Tibial nerve (tissue), 4 donors: ENCODE data around the gene TMEM217. TPM values are rescaled to one million over a fixed set of nuclear protein-coding genes. Genes with fewer than 3 reads are reported as not detected.

ENCODE experiments used
- DNase-seq, 2 donors: peaks; one replicate each; pipeline ENCODE4 v3.0.0-alpha.2; 2019; ENCODE audit warnings: low spot score in 2 of 2
- H3K27ac ChIP-seq, 4 donors: fragments of 200-600 bp; sonication (generic) in 3 of 4; one replicate each; pipeline ENCODE4 v1.5.1; 2017 to 2019; ENCODE audit warnings: mild to moderate bottlenecking in 1 of 4
- H3K27me3 ChIP-seq, 2 donors: fragments of 200-600 bp; sonication (generic) in 1 of 2; one replicate each; pipeline versions ENCODE4 v1.5.1 to v1.6.0; 2017 to 2019
- H3K36me3 ChIP-seq, 3 donors: fragments of 200-600 bp; sonication (generic); one replicate each; pipeline ENCODE4 v1.5.1; 2018 to 2019
- H3K4me1 ChIP-seq, 4 donors: fragments of 200-600 bp; sonication (generic) in 3 of 4; one replicate each; pipeline ENCODE4 v1.5.1; 2017 to 2019
- H3K4me3 ChIP-seq, 4 donors: fragments of 200-600 bp; sonication (generic) in 3 of 4; one replicate each; pipeline ENCODE4 v1.5.1; 2017 to 2019; ENCODE audit warnings: mild to moderate bottlenecking in 1 of 4, moderate library complexity in 1 of 4
- H3K9me3 ChIP-seq, 4 donors: fragments of 200-600 bp; sonication (generic) in 3 of 4; one replicate each; pipeline ENCODE4 v1.5.1; 2017 to 2019
- CTCF ChIP-seq, 5 experiments: fragments of 200-600 bp in 3 of 5; fragments of 450-650 bp in 2 of 5; sonication (generic) in 3 of 5; IDR thresholded peaks; one replicate each; pipeline ENCODE4 v1.5.1; 2016 to 2019; ENCODE audit warnings: antibody characterized with exemption in 5 of 5, mild to moderate bottlenecking in 3 of 5, moderate library complexity in 2 of 5
- EP300 ChIP-seq, 2 donors: sonication (generic); formaldehyde crosslinking; IDR thresholded peaks; one replicate each; pipeline ENCODE4 v1.6.1; 2017; ENCODE audit warnings: antibody characterized with exemption in 2 of 2, mild to moderate bottlenecking in 1 of 2
- POLR2A ChIP-seq, 2 donors: fragments of 450-650 bp; IDR thresholded peaks; one replicate each; pipeline ENCODE4 v1.6.1; 2017; ENCODE audit warnings: antibody characterized with exemption in 2 of 2, mild to moderate bottlenecking in 2 of 2, moderate library complexity in 2 of 2
- WGBS, 2 donors: methylation state at CpG; one replicate each; pipeline ENCODE4 v1.1.5; 2018; 5-methylcytosine and 5-hydroxymethylcytosine counted together
- total RNA-seq, 4 donors: library from RNA; depleted of rRNA; stranded (reverse); fragments of >200 nt; gene quantifications; one replicate each; pipeline ENCODE4 v1.1.0, GENCODE V29; 2016

Gene TMEM217
- total RNA-seq, 4 donors from 2014 or later, result 0.39 to 1.2 TPM; not detected in 2

GRCh38 chr6:37177077-37177934 is 80.6 kb downstream of the TMEM217 start:
- TF ChIP-seq EP300 (IDR thresholded peaks at IDR 0.05), result no peak
- no peak for TF ChIP-seq POLR2A (IDR thresholded peaks at IDR 0.05)
- TF ChIP-seq CTCF (IDR thresholded peaks at IDR 0.05), result no peak
- 62 to 63% methylated on average over 10 of the region's 10 CpGs for WGBS, 2 donors
- Histone ChIP-seq H3K36me3 (peaks cover 0 to 31% (median 18%) of the 10 kb centered on the region in 3 donors), H3K9me3 (no peaks in the 10 kb centered on the region), H3K4me1 (peaks cover 0 to 19% (median 7%) of the 10 kb centered on the region in 4 donors), H3K27ac (no peak overlapping the region), H3K27me3 (no peaks in the 10 kb centered on the region), H3K4me3 (no peak overlapping the region)
- no peak for DNase-seq

- DNase-seq, result no peak
- 95 to 96% methylated on average over 15 of the region's 15 CpGs for WGBS, 2 donors
- Histone ChIP-seq H3K4me1 (peaks cover 0 to 25% (median 8%) of the 10 kb centered on the region in 4 donors), H3K9me3 (no peaks in the 10 kb centered on the region), H3K4me3 (no peak overlapping the region), H3K27ac (no peak overlapping the region), H3K36me3 (peaks cover 0 to 31% (median 18%) of the 10 kb centered on the region in 3 donors), H3K27me3 (no peaks in the 10 kb centered on the region)
- TF ChIP-seq EP300 (IDR thresholded peaks at IDR 0.05), result no peak
- no peak for TF ChIP-seq POLR2A (IDR thresholded peaks at IDR 0.05)
- no peak for TF ChIP-seq CTCF (IDR thresholded peaks at IDR 0.05)
Observed at GRCh38 chr6:37176268-37177076, 81.5 kb downstream of the TMEM217 start.

- H3K4me1 ChIP-seq, result peaks cover 0 to 34% (median 8%) of the 10 kb centered on the region in 4 donors
- no peaks in the 10 kb centered on the region for H3K27me3 ChIP-seq
- H3K4me3 ChIP-seq, result no peak overlapping the region
- no peaks in the 10 kb centered on the region for H3K9me3 ChIP-seq
- WGBS, 2 donors, result 80 to 85% methylated on average over 18 of the region's 18 CpGs
- no peak overlapping the region for H3K27ac ChIP-seq
- DNase-seq, result no peak
- peaks cover 0 to 31% (median 18%) of the 10 kb centered on the region in 3 donors for H3K36me3 ChIP-seq
- TF ChIP-seq CTCF (IDR thresholded peaks at IDR 0.05) (no peak), POLR2A (IDR thresholded peaks at IDR 0.05) (no peak), EP300 (IDR thresholded peaks at IDR 0.05) (no peak)
Observed at GRCh38 chr6:37175332-37176267, 82.3 kb downstream of the TMEM217 start.

GRCh38 chr6:37174515-37175331 is 83.2 kb downstream of the TMEM217 start:
- Histone ChIP-seq H3K36me3 (peaks cover 0 to 31% (median 18%) of the 10 kb centered on the region in 3 donors), H3K4me1 (peaks cover 0 to 35% (median 8%) of the 10 kb centered on the region in 4 donors), H3K4me3 (no peak overlapping the region), H3K27me3 (no peaks in the 10 kb centered on the region), H3K9me3 (no peaks in the 10 kb centered on the region), H3K27ac (no peak overlapping the region)
- no peak for DNase-seq
- WGBS, 2 donors, result 80 to 82% methylated on average over 10 of the region's 10 CpGs
- no peak for TF ChIP-seq EP300 (IDR thresholded peaks at IDR 0.05)
